GM12892 (cell line): ENCODE results near the gene GCK.

Experiments
- POLR2A ChIP-seq: IDR thresholded peaks from 2 replicates; pipeline ENCODE4 v1.6.1; 2011; ENCODE audit warnings: low read depth, low read length, control low read depth
- POLR2AphosphoS5 ChIP-seq: IDR thresholded peaks from 2 replicates; pipeline ENCODE4 v1.6.1; 2011; ENCODE audit warnings: low read depth, low read length, control low read depth
- TAF1 ChIP-seq: IDR thresholded peaks from 2 replicates; pipeline ENCODE4 v1.6.1; 2011; ENCODE audit warnings: low read depth, mild to moderate bottlenecking, control low read depth, low read length, borderline replicate concordance

DNA sequence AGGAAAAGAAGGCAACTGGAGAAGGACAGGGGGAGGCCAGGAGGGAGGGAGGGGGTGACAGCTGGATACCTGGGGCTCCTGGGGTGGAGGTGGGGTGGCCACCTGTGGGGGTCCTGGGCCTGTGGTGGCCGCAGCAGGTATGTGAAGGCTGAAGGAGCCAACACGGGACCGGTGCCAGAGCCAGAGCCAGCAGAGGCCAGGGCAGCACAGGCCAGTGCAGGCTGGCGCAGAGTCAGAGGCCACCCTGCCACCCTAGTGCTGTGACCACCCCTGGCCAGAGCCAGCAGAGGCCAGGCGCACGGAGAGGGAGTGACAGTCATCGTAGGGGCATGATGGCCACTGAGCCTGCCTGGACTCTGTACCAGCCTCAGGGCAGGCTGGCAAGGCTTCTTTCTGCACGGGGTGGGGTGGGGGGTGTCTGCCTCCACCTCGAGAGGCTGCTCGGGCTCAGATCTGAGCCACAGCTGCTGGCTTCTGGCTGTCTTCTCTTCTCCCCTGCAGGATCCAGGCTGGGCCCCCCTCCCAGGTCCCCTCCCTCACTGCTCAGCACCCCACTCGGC is 40.4 kb upstream of the GCK start:
- TF ChIP-seq POLR2A (no peak), POLR2AphosphoS5 (no peak), TAF1 (no peak)
